ENCODE data around the gene RBBP5.

DNA sequence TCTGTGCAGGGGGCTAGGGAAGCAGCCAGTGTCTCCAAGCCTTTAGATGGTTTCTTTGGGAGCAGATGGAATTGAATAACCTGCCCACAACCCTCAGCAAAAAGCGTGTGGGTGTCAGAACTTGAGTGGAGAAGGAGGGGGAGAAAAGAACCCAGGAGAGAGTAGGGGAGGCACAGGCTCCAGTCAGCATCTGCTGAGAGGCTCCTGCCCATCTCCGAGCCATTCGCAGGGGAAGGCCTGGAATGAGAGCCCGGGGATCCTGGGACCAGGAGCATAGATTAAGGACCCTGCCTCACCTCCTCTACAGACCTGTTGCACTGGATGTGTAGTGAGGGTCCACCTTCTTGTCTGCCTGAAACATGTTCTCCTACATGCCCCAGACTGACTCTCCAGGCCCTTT is 53.8 kb downstream of the RBBP5 start:
- TF ChIP-seq, protein P1, sequence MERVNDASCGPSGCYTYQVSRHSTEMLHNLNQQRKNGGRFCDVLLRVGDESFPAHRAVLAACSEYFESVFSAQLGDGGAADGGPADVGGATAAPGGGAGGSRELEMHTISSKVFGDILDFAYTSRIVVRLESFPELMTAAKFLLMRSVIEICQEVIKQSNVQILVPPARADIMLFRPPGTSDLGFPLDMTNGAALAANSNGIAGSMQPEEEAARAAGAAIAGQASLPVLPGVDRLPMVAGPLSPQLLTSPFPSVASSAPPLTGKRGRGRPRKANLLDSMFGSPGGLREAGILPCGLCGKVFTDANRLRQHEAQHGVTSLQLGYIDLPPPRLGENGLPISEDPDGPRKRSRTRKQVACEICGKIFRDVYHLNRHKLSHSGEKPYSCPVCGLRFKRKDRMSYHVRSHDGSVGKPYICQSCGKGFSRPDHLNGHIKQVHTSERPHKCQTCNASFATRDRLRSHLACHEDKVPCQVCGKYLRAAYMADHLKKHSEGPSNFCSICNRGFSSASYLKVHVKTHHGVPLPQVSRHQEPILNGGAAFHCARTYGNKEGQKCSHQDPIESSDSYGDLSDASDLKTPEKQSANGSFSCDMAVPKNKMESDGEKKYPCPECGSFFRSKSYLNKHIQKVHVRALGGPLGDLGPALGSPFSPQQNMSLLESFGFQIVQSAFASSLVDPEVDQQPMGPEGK (CRISPR knock-in tag; IDR thresholded peaks at IDR 0.05; ENCODE audit: borderline replicate concordance) = no peak
- TF ChIP-seq SNAI2 (CRISPR knock-in tag; IDR thresholded peaks at IDR 0.05) (no peak), TSHZ2 (CRISPR knock-in tag; IDR thresholded peaks at IDR 0.05) (no peak), ARNTL (CRISPR knock-in tag; IDR thresholded peaks at IDR 0.05; ENCODE audit: borderline replicate concordance, low read depth) (no peak), BACH2 (CRISPR knock-in tag; IDR thresholded peaks at IDR 0.05; ENCODE audit: borderline replicate concordance) (no peak), ISL1 (CRISPR knock-in tag; IDR thresholded peaks at IDR 0.05) (no peak), ZFP30 (CRISPR knock-in tag; IDR thresholded peaks at IDR 0.05) (no peak), TCF4 (CRISPR knock-in tag; IDR thresholded peaks at IDR 0.05; ENCODE audit: borderline replicate concordance) (no peak), ZNF8 (CRISPR knock-in tag; IDR thresholded peaks at IDR 0.05) (no peak), RARB (CRISPR knock-in tag; IDR thresholded peaks at IDR 0.05) (no peak), ESRRG (CRISPR knock-in tag; IDR thresholded peaks at IDR 0.05) (no peak), CSDC2 (CRISPR knock-in tag; IDR thresholded peaks at IDR 0.05) (no peak), PPARA (CRISPR knock-in tag; IDR thresholded peaks at IDR 0.05; ENCODE audit: borderline replicate concordance) (no peak)

All from SK-N-SH treated with all-trans-retinoic acid at 6 μM for 48 hours (cell line).